Stimulated activated CD4-positive, alpha-beta T cell treated with anti-CD3 and anti-CD28 coated beads, Interleukin-4, amount 100 ng/mL, for 48 hours (primary cell): ENCODE data around the gene AATK.
A peak's percentile ranks its signal among the peaks of the same experiment; 100 is the strongest.

ENCODE experiments used
- DNase-seq, 2 donors: peaks; one replicate each; pipeline ENCODE4 v3.0.0-alpha.2; 2020; ENCODE audit warnings: low read depth in 2 of 2

The AATK gene

GRCh38 chr17:81128774-81129173, 37.2 kb downstream of the AATK start:
- no peak for DNase-seq

- no peak for DNase-seq
Observed at GRCh38 chr17:81128338-81128737, 37.7 kb downstream of the AATK start.

GRCh38 chr17:81127526-81128177, 38.4 kb downstream of the AATK start:
- DNase-seq = no peak

- no peak for DNase-seq
Observed at GRCh38 chr17:81127133-81127455, 38.9 kb downstream of the AATK start.

DNA sequence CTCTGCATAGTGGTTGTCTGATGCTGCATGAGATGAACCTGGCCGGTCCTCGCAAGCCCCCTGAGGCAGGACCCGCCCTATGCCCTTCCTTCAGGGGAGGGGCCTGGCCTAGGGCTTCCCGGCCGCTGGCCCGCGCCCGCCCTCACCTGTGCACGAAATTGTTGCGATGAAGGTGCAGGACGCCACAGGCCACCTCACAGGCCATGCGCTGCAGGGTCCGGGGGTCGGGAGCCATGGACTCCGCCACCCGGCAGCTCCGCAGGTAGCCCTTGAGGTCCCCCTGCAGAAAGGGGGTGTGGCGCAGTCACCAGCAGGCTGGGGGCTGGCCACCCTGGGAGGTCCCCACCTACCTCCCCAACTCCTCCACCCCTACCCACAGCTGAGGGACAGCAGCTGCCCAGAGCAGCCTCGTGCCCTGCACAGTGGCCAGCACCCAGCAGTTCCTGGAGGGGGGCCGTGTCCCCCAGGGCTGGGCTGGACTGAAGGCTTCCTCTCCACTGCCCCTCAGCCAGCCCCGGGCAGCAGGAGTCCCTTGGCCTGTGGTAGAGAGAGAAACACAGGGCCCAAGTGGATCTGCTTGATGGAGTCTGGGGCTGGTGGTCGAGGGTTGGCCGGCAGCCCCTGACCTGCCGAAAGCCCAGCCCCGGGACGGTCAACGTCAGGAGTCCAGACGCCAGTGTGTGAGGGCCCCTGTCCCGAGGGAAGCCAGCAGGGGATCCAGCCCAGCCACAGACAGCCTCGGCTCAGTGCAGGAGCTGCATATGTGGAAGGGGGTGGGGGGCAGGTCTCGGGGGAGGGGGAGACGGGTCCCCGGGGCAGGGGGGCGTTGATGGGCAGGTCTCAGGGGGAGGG, 39.5 kb downstream of the AATK start:
- DNase-seq = no peak

DNA sequence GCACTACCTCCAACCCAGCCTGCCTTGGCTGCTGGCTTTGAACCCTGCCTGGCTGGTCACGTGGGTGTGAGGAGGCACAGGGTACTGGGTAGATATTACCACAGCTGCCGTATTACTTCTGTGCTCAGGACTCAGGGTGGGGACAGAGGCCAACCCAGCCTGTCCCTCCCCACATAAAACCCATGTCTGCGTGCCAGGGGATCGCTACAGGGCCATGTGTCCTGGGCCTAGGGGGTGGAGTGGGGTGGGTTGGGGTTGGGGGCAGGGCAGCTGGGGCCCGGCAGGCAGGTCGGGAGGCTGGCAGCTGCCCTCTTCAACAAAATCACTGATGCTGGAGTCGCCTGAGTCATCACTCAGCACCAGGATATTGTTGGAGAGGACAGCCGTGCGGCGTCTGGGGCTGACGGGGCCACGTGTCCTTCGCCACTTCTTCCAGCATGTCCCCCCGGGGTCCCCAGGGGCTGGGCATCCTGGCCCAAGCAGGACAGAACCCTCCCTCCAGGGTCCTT, 40.4 kb downstream of the AATK start:
- DNase-seq = no peak

DNA sequence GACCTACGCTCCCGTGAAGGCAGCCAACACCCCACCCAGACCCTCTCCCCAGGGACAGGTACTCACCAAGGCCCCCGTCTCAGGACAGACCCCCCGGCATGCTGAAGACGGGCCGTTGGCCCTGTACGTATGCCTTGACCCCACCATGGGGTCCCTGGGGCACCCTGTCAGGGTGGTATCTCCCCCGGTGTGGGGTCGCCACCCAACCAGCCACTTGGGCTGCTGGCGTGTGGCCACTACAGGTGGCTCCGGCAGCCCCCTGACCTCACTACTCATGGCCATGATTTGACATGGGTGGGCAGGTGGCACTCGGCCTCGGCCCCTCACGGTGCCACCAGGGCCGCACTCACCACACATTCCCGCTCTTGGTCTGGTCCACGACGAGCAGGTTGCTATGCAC, 41.6 kb downstream of the AATK start:
- no peak for DNase-seq

DNA sequence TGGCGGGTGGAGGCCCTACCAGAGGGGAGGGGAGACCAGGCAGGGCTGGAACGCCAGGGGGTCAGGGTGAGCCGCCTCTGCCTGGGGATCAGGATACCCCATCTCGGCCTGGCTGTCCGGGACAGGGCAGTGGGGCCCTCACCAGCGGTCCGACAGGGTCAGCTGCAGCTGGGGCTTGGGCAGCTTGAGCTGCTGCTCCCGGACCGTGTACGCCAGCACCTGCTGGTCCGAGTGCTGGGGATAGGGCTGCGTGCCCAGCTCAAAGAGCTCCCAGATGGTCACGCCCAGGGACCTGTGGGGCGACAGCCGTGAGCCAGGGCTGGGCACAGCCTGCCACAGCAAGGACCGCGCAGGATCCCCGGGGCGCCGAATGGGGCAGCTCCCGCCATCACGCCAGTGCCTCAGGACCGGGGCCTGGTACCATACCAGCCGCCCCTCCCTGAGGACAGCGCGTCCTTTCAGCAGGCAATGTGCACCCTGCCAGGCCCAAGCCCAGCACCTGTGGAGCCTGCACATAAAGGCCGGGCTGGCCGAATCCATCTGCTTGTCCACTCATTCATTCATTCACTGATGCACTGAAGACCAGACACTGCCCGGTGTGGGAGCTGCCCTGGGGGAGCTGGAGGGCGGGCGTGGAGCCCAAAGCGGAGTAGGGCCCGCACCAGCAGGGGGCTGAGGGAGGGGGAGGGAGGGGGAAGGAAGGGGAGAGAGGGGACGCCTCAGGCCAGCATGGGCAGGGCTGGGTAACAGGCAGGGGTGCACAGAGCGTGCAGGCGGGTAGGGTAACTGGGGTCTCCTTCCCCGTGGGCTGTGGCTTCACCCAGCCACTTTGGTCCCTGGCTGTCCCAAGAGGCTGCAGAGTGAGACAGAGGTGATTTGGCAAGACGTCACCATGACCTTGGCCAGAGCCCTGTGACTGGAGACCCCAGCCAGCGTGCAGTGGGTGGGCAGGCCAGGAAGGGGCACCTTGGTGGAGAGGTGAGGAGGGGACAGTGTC, 42.7 kb downstream of the AATK start:
- DNase-seq = no peak

DNA sequence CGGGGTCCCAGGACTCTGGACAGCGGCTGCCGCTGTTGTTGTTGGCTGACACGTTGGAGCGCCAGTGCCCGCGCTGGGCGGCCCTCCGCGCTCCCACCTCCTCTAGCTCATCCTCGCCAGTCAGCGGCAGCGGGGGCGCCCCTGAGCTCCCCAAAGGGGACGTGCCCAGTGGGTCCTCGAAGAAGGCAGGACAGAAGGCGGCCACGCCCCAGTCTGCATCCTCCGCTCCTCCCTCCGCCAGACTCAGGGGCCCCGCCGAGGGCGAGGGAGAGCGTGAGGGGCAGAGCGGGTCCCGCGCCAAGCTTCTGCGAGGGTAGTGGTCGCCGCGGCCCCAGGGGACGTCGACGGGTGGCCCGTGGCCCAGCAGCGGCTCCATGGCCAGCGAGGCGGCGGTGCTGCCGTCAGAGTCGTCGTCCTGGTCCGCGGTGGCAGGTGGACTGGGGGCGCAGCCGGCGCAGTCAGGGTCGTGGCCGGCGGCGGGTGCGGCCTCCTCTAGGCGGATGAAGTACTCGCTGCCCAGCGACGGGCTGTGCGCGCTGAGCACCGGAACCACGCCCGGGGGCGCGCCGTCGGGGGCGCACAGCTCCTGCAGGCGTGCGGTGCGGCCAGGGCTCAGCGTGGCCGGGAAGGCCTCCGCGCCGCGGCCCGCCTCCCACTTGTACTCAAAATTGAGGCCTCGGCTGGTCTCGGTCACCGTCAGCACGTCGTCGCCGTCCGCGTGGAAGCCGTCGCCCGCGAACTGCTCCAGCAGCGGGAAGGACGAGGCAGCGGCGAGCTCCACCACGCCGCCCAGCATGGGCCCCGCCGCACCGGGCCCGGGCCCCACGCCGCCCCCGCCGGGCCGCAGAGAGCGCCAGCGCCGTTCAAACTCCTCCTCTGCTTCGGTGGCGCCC, 43.9 kb downstream of the AATK start:
- DNase-seq = no peak

- DNase-seq = no peak
Observed at GRCh38 chr17:81120695-81121621, 45.1 kb downstream of the AATK start.

DNA sequence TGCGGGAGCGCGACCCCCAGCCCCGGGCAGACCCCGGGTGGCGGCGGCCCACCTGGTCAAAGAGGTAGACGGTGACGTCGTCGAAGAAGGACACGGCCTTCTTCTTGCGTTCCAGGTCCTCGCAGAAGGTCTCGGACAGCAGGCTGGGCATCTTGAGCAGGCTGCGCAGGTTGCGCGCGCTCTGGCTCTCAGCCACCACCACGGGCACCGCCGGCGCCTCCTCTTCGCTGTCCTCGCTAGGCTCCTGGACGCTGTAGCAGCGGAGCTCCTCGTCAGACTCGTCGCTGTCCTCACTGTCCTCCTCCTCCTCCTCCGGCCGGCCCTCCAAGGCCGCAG, 45.9 kb downstream of the AATK start:
- DNase-seq = no peak

DNA sequence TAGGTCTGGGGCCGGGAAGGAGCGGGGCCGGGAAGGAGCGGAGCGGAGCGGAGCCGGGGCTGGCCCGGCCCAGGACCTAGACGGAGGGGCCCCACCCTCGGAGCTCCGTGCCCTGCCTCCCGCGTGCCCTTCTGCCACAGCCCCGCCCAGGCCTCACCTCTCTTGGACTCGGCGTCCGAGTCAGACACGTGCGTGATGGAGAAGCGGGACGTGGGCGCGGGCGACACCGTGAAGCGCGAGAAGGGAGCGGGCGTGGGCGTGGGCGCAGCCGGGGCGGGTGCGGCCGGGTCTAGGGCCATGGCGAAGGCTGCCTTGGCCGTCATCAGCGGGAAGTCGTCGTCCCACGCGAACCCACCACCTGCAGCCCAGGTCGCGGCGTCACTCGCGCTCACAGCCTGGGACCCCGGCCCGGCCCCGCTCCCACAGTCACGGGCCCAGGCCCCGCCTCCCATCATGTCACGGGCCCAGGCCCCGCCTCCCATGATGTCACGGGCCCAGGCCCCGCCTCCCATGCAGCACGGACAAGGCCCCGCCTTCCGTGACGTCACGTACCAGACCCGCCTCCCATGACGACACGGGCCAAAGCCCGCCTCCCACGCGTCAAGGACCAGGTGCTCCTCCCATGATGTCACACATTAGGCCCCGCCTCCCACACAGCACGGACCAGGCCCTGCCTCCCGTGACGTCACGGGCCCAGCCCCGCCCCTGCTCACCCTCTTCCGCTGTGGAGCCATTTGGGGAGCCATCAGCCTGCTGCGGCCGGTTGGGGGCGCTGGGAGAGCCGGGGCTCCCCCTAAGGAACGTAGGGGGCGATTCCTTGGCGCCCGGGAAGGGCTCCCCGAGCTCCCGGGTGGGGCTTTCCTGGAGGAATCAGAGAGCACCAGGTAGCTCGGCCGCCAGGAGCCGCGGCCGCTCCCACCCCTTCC, 46.5 kb downstream of the AATK start:
- peak; percentile 86 to 91 for DNase-seq

- DNase-seq = no peak
Observed at GRCh38 chr17:81118308-81119221, 47.5 kb downstream of the AATK start.

DNA sequence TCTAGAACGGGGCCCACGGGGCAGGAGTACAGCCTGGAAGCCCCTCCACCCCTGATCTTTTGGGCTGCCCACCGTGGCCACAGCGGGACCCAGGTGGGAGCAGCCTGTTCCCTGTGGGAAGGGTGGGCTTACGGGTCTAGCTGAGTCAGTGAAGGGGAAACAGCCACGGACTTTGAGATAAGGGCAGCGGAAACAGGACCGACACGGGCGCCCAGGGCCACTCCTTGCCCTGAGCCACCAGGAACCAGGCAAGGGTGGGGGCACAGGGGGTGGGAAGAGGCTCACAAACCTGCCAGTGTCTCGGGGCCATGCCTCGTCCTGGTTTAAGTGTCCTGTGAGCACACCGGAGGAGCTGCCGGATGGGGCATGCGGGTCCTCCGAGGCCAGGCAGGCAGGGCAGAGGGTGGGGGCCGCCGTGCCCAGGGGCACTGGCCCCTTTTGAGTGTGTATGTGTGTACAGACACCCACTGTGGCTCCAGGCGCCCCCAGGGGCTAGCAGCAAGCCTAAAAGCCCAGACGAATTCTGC, 48.3 kb downstream of the AATK start:
- DNase-seq = no peak

- no peak for DNase-seq
Observed at GRCh38 chr17:81116704-81117103, 49.3 kb downstream of the AATK start.

DNA sequence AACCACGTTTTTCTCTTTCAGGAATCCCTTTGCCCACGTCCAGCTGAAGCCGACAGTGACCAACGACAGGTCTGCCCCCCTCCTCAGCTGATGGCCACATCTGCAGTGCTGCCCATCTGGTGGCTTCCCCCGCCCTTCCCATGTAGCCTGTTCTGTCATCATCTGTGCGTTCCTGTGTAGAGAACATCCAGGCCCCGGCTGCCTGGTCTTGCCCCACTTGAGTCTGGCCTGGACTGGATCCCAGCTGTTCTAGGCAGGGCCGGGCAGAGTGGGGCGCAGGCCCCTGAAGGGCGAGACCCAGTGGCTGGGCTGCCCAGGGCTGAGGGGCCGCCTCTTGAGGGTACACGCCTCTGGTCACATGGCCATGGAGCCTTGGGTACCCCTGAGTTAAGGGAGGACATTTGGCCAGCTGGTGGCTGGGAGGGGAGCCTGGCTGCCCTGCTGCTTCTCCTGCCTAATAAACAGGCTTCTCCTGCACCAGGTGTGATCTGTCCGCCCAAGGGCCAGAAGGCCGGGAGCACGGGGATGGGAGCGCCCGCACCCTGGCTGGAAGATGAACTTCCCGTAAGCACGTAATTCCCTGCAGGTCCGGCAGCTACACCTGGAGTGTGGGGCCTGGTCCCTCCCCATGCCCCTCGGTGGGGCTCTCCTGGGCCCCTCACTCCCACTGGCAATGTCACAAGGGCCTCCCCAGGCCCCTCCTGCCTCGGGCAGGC, 50.1 kb downstream of the AATK start:
- no peak for DNase-seq

DNA sequence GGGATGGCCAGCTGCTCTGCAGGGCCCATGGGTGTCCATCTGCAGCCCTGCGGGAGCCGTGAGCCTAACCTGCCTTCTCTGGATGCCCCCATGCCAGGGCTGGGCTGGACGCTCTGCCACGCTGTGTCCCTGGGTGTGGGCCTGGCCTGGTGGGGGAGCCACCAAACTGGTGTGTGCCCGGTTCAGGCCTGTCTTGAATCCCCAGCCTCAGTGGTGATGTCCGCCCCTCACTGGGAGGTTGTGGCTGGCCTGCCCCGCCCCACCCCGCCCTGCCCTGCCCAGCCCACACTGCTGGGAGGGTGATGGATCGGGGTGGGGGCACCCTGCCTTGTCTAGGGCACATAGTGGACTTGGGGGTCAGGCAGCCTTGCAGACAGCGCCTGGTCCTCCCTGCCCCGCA, 50.8 kb downstream of the AATK start:
- DNase-seq = no peak
